Measurements from ENCODE around the gene KPNA3.
A peak's percentile ranks its signal among the peaks of the same experiment; 100 is the strongest.
"Not testable (repeated sequence)": the region's sequence is repeated elsewhere in the genome, so short reads cannot be mapped to it uniquely, and the experiment has no call there.

The KPNA3 gene

DNA sequence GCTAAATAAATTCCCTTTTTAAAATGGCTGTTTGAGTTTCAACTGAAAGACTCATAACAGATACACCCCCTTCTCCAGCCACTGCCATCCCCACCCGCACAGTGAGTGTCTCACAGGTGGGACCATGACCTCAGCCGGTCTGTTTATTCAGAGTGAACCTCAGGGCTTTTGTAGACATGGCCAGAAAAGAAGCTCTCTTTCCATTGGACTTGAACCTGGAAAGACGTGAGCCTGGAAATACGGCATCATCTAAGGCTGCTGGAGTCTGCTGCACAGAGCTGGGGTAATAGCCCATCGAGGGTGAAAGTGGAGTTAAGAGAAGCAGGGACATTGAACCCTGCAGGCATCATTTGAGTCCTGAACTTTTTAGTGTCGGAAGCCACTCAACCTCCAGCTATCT, 15.2 kb upstream of the KPNA3 start:
- DNase-seq = no peak

DNA sequence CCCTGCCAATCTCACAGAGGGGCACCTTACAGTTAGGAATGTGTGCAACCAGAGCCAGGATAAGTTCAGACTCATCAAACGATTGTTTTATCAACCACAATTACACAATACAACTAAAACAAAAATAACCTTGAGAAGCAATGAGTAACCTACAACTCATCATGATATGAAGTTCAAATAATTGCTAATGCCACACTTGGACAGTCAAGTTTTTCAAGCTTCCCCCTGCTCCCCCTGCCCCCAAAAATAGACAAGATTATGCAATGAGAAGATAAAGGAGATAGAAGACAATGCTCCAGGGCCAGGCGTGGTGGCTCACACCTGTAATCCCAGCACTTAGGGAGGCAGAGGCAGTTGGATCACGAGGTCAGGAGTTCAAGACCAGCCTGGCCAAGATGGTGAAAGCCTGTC, 13.6 kb upstream of the KPNA3 start:
- DNase-seq = no peak

DNA sequence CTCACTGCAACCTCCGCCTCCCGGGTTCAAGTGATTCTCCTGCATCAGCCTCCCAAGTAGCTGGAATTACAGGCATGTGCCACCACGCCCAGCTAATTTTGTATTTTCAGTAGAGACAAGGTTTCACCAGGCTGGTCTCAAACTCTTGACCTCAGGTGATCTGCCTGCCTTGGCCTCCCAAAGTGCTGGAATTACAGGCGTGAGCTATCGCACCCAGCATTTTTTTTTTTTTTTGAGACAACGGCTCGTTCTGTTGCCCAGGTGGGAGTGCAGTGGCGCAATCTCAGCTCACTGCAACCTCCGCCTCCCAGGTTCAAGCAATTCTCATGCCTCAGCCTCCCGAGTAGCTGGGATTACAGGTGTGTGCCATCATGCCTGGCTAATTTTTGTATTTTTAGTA, 10.6 kb upstream of the KPNA3 start:
- DNase-seq = not testable (repeated sequence)

DNA sequence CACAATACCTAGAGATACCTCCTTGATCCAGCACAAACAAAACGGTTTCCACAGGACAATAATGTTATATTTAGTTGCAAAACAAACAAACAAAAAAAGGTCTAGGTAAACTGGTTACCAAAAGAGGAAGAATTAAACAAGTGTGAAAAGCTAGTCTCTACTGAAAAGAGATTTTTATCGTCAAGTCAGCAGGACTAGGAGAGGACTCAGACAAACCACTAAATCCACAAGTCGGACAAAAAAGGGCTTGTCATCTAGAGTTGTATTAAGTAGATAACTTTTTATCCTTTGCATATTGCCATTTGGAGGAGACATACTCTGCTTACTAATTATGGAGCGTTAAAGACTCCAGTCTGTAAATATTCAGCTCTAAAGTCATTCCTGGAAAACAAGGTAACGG, 9.9 kb upstream of the KPNA3 start:
- DNase-seq = no peak

DNA sequence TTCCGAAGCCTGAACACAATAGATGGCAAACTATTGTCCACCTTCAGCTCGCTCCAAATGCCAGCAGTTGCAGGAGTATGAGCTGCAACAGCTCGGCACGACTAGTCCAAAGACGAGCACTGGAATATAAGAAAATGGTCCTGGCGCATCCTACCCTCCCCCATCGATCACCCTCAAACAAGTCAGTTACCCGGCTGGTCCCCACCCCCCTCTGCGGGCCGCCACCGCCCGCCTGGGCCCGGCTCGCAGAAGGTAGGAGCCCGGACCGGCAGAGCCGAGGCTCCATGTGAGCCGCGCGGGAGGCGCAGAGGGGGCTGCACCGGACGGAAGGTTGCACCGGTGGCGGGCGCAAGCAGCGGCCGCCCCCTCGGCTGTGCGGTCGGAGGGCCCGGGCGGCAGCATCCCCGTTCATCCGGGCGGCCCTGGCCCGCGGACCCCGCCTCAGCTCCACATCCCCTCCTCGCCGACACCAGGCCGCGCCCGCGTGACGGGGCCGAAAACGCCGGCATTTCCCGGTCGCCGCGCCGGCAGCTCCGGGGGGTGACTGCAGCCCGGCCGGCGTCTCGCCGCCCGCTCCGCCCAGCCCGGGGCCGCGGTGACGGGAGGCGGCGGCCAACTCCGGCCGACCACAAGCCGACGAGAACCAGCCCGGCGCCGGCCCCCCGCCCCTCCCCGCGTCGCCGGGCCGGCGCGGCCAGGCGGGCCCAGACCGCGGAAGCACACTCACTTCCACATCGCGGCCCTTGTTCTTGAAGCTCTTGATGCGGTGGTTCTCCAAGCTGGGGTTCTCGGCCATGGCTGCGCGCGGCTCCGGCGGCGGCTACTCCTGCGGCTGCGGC, 552 bp downstream of the KPNA3 start:
- peak in 1 of 2 donors; percentile 17 for DNase-seq

DNA sequence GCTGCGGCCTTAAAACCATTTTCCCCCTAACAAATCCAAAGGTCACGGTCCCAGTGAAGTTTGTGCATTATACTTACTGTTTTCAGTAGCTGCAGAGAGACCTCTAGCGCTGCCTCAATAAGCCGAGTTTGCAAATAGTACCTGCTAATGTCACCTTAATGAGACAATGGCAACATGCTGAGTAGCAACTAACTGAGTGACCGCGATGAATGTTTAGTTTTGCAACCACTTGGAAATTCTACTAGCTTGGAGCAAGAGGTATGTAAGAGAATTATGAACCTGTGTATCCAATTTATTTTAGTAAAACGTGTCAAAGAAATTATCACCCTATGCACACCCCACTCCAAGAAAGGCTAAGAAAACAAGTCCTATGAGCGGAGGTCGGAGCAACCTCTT, 1.2 kb downstream of the KPNA3 start:
- DNase-seq = no peak

DNA sequence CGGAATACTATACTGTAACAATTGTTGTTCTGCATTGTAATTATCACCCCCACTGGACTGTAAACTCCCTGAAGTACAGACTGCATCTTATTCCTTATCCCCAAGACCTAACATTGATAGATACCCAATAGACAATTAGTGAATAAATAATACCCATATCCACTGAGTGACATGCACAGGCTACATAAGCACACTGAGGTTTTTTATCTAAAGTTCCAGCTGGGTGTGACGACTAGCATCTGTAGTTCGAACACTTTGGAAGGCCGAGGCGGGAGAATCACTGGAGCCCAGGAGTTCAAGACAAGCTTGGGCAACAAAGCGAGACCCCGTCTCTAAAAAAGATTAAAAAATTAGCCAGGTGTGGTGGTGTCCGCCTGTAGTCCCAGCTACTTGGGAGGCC, 2.5 kb downstream of the KPNA3 start:
- no peak for DNase-seq

DNA sequence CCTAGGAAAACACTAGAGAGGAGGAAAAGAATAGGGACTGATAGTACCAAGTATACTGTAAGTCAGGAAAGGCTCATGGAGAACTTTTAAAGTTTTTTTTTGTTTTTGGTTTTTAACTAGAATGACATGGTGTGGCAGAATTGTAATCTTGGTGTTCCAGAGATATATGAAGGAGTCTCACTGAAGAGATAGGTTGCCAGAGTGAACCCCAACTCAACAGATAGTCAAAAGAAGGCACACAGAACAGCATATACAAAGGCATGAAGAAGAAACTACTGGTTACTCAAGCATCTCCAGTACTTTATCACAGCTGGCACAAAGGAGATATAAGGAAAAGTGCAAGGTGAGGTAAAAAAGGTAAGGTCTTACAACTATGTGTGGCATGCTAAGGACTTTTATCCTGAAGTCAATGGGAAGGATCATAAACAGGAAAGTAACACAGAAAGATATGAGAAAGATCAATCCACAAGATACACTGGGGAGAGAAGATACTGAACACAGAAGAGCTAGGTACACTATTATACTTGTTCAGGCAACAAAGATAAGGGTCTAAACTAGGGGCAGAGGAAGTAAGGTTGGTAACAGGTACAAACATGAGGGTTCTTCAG, 6.0 kb downstream of the KPNA3 start:
- no peak for DNase-seq

DNA sequence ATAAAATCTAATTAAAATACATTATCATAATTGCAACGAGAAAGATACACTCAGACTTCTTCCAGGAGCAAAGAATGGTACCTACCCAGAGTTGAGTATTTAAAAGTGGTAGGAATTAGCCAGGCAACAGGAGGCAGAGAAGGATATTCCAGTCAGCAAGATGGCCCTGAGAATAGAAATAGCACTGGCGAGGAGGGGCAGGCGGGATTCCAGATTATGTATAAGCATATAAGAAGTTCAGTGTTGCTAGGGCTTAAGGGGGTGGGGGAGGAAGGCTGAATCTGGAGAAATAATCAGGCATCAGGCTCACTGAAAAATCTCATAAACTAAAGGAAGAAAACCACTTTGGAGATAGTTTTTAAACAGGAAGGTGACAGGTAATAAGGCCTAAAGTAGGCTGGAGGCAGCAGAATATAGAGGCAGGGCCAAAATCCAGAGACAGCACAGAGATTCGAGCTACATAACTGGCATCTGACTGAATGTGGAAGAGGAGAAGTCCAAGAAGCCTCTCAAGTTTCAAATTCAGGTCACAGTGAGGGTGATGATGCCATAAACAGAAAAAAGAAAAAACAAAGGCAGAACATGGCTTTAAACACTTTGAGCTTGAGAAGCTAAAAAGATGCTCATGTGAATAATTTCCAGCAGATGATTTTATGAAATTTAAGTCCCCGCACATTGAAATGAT, 7.5 kb downstream of the KPNA3 start:
- no peak for DNase-seq

DNA sequence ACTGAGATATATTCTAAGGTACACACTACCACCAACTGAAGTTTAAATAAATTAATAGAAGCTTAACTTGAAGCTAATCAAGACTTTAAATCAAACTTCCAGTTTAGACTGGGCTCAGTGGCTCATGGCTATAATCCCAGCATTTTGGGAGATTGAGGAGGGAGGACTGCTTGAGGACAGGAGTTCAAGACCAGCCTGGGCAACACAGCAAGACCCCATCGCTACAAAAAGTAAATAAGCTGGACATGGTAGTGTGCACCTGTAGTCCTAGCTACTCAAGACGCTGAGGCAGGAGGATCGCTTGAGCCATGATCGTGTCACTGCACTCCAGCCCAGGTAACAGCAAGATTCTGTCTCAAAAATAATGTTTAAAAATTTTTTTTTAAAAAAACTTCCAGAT, 8.6 kb downstream of the KPNA3 start:
- no peak for DNase-seq

DNA sequence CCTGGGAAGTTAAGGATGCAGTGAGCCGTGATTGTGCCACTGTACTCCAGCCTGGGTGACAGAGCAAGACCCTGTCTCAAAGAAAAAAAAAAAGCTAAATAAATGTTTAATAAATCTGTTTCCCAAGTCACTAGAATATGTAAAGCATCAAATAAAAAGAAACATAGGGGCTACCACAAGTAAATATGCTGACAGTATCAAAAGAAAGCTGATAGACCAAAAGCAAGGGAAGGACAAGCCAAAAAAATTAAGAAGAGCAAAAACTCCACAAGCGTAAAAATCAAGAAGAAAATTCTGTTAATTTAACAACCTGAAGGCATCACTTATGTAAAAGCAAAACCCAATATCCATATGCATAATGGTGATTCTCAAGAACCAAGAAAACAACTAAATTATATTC, 9.7 kb downstream of the KPNA3 start:
- no peak for DNase-seq

DNA sequence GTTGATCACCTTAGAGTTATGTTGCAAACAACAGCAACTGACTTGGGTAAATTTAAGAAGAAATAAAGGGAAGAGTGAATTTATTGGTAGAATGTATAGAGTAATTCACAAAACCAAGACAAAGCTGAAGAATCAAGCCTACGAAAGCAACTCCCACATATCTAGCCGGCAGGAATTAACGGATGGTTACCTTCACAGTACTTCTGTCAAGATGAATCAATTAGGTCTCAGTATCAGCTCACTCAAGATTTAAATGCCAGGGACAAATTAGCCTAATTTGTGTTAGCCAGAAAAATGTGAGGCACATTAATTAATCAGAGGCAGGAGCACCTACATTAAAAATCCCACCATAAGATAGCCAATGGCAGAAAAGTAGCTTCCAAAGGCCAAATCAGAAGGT, 10.7 kb downstream of the KPNA3 start:
- DNase-seq = no peak

DNA sequence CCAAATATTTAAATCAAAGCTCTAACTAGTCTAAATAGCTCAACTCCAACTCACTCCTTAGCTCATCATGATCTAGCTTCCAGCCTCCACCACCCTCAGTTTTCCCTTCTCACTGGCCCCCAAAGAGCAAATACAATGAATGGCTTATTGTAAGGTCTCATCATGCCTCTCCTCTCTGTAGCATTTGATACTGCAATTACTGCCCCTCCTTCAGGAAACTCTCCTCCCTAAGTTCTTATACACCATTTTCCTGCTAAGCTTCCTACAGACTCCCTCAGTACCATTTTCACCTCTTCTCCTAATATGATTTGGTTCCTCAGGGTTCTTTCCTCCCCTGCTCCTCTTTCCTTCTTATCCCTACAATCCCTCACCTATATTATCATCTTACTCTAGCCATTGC, 12.8 kb downstream of the KPNA3 start:
- DNase-seq = no peak

DNA sequence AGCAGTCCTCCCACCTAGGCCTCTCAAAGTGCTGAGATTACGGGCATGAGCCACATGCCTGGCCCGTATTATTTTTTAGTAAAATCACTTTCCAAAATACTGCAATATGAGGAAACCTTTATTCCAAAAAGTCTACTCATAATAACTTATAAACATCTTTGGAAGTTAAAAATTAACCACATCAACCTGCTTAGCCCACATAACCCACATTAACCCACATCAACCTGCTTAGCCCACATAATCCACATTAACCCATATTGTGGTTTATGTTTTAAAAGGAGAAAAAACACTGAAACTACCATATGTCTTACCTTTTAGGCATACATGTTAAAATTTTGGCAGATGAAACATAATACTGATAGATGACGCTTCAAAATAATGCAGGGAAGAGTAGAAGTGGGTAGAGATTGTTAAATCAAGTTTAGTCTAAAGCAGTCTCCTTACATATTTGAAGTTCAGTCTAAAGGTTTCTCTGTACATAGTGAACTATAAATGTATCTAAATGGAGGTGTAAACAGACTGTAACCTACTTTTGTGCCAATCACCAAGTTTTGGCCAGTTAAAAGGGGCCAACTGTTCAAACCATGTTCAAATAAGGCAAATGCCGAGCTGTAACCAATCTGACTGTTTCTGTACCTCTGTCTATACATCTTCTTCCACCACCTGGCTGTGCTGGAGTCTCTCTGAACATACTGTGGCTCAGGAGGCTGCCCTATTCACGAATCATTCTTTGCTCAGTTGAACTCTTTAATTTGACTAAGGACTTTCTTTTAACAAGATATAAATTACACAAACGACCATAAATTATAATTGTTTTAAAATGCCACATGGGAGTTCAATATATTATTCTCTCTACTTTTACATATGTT, 14.5 kb downstream of the KPNA3 start:
- no peak for DNase-seq

DNA sequence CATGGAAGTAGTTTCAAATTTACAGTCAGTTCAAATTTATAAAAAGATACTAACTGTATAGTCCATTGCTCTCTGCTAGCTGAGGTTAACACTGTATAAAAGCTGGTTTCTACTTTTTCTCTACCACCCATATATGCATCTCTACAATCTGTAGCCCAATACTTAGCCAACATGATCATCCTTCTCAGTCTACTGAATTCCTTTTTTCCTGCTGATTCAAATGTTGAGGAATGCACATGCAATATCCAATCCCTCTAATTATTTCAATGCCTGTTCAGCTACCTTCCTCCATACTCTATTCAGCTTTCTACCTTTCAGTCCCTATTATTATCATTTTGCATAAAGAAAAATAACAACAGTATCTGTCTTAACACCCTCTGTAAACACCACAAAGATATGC, 15.6 kb downstream of the KPNA3 start:
- no peak for DNase-seq

DNA sequence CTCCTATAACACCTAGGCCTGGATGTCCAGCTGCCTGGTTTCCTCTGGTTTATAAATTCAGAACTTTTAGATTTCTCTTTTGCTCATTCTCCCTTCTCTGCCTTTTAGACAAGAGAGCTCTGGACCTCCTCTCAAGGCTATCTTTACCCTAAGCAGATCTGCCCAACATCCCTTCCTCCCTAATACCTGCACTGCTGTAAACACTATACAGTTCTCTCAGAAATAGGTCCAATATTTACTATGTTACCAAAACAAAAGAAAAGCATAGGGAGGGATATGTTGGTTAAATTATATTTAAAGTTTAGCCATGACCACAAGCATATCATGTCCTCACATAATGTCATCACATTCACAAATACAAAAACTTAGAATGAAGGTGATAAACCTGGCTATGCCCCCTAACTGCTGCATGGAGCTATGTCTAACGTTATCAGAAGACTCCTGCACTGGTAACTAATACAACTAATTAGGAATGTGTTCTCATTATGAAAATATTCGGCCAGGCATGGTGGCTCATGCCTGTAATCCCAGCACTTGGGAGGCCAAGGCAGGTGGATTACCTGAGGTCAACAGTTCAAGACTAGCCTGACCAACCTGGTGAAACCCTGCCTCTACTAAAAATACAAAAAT, 18.0 kb downstream of the KPNA3 start:
- DNase-seq = no peak

DNA sequence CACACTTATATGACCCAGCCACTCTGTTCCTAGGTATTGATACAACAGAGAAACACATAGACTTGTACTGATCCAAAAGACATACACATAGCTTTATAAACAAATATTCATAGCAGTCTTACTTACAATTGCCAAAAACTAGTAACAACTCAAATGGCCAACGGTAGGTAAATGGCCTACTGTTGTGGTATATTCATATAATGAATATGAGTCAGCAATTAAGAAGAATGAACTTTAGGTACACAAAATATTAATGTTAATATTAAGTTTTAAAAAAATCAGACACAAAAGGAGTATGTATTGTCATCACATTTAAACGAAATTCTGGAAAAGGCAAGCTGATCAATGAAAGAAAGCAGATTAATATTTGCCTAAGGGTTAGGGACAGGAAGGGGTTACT, 19.7 kb downstream of the KPNA3 start:
- DNase-seq = no peak

DNA sequence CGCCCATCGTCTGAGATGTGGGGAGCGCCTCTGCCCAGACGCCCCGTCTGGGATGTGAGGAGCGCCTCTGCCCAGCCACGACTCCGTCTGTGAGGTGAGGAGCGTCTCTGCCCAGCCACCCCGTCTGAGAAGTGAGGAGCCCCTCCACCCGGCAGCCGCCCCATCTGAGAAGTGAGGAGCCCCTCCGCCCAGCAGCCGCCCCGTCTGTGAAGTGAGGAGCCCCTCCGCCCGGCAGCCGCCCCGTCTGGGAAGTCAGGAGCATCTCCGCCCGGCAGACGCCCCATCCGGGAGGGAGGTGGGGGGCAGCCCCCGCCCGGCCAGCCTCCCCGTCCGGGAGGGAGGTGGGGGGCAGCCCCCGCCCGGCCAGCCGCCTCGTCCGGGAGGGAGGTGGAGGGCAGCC, 30.7 kb downstream of the KPNA3 start:
- not testable (repeated sequence) for DNase-seq

DNA sequence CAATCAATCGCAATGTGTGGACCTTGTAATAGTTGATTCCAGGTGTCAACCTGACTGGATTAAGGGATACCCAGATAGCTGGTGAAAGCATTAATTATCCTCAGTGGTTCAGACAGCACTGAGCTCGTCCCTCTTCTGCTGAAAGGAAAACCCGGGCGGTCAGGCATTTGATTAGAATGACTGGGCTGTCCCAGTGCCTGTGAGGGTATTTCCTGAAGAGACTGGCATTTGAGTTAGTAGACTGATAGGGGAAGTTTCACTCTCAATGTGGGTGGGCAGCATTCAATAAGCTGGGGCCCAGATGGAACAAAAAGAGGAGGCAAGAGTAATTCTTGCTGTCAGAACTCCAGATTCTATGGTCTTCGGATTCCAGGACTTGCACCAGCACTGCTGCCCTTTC, 31.9 kb downstream of the KPNA3 start:
- no peak for DNase-seq

DNA sequence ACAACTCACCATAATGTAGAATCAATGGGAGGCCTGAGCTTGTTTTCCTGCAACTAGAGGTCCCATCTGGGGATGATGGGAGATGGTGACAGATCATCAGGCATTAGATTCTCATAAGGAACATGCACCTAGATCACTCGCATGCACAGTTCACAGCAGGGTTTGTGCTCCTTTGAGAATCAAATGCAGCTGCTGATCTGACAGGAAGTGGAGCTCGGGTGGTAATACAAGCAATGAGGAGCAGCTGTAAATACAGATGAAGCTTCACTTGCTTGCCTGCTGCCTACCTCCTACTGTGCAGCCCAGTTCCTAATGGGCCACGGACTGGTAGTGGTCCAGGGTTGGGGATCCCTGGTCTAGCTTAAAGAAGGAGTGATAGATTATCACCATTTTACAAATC, 33.0 kb downstream of the KPNA3 start:
- no peak for DNase-seq

DNA sequence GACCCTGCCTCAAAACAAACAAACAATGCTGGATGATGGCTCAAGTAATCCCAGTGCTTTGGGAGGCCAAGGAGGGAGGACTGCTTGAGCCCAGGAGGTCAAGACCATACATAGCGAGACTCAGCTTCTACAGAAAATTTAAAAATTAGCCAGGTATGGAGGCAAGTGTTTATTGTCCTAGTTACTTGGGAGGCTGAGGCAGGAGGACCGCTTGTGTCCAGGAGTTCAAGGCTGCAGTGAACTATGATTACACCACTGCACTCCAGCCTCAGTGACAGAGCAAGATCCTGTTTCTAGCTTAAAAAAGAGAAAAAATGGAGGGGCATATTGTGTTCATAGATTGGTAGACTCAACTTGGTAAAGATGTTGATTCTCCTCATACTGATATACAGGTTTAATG, 36.2 kb downstream of the KPNA3 start:
- DNase-seq = no peak

DNA sequence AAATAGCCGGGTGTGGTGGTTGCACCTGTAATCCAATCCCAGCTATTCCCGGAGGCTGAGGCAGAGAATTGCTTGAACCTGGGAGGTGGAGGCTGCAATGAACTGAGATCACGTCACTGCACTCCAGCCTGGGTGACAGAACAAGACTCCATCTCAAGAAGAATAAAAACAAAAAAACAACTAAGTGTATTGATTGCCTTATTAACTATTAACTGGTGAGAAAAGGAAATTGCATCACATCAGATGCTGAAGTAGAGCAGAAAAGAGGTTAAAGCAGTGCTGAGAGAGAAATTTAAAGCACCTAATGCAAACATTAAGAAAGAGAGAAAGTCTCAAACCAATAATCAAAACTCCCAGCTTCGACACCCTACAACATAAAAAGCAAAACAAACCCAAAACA, 38.3 kb downstream of the KPNA3 start:
- DNase-seq = no peak

DNA sequence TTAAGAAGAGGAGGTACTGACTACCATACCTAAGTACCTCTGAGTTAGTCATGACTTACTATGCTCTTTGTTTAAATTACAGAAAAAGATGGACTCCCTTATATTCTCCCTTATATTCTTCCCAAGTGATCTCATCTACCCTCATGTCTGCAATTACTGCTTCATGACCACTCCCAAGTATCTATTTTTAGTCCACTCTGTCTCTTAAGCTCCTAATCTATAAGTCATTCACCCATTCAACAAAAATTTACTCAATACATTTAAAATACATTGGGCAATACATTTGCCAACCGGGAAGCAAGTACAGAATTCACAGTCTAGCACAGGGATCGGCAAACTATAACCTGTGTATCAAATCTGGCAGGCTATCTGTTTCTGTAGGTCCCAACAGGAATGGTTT, 42.6 kb downstream of the KPNA3 start:
- no peak for DNase-seq

All from inflammatory macrophage (primary cell).